Stomach (tissue), 4 donors: ENCODE measurements around the gene MGAT5.

Experiments
- EP300 ChIP-seq: sonication (generic); formaldehyde crosslinking; IDR thresholded peaks from one replicate; pipeline ENCODE4 v1.6.1; 2017; ENCODE audit warnings: antibody characterized with exemption
- POLR2A ChIP-seq, 4 donors: fragments of 450-650 bp; IDR thresholded peaks; one replicate each; pipeline ENCODE4 v1.6.1; 2016; ENCODE audit warnings: antibody characterized with exemption in 4 of 4, control low read depth in 2 of 4, mild to moderate bottlenecking in 1 of 4, moderate library complexity in 1 of 4
- TF ChIP-seq, protein P1 (sequence below), 7 experiments: fragments of 450-650 bp in 4 of 7; fragments of 200-600 bp in 3 of 7; sonication (generic) in 3 of 7; IDR thresholded peaks; one replicate each; pipeline ENCODE4 v1.5.1; 2016 to 2019; ENCODE audit warnings: antibody characterized with exemption in 7 of 7, control low read depth in 2 of 7, mild to moderate bottlenecking in 1 of 7

DNA sequence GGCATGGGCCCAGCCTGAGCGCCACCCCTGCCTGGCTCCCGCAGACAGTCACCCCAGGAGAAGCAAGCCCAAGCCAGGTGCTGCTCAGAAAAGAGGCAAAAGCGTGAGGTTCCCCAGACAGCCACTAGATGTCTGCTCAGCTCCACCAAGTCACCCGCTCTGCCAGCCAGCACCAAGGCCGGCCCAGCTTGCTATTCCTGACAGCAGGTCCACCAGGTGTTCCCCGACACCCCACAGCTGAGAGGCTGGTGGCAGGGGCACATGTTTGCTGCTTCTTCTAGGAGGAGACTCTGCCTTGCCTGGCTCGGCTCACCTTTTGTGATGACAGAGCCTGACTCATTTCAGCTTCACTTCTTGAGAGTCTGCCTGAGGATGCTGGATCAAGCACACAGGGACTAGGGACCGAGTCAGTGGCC is 206.7 kb downstream of the MGAT5 start:
- TF ChIP-seq, protein P1, sequence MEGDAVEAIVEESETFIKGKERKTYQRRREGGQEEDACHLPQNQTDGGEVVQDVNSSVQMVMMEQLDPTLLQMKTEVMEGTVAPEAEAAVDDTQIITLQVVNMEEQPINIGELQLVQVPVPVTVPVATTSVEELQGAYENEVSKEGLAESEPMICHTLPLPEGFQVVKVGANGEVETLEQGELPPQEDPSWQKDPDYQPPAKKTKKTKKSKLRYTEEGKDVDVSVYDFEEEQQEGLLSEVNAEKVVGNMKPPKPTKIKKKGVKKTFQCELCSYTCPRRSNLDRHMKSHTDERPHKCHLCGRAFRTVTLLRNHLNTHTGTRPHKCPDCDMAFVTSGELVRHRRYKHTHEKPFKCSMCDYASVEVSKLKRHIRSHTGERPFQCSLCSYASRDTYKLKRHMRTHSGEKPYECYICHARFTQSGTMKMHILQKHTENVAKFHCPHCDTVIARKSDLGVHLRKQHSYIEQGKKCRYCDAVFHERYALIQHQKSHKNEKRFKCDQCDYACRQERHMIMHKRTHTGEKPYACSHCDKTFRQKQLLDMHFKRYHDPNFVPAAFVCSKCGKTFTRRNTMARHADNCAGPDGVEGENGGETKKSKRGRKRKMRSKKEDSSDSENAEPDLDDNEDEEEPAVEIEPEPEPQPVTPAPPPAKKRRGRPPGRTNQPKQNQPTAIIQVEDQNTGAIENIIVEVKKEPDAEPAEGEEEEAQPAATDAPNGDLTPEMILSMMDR (IDR thresholded peaks at IDR 0.05): peak in 6 of 7 experiments; percentile 36 to 83 (median 62)
- TF ChIP-seq POLR2A (IDR thresholded peaks at IDR 0.05): no peak
- no peak for TF ChIP-seq EP300
